Effector memory CD4-positive, alpha-beta T cell (primary cell): ENCODE data around the gene KLRF2.

Experiments used
- DNase-seq, 3 donors: peaks; one replicate each; pipeline ENCODE4 v3.0.0-alpha.2; 2020
- H3K27ac ChIP-seq: 2 replicates; pipeline ENCODE4 v1.7.0; 2013; ENCODE audit warnings: mild to moderate bottlenecking, low read length, moderate library complexity; ENCODE audit not compliant: insufficient read depth, poor library complexity, severe bottlenecking
- H3K27me3 ChIP-seq: replicated peaks from 2 replicates; pipeline ENCODE4 v1.7.0; 2013; ENCODE audit warnings: mild to moderate bottlenecking, low read length; ENCODE audit not compliant: insufficient read depth, control insufficient read depth, poor library complexity, severe bottlenecking
- H3K36me3 ChIP-seq: 2 replicates; pipeline ENCODE4 v1.7.0; 2013; ENCODE audit warnings: mild to moderate bottlenecking, low read length, moderate library complexity; ENCODE audit not compliant: control insufficient read depth, insufficient read depth
- H3K4me1 ChIP-seq: 2 replicates; pipeline ENCODE4 v1.7.0; 2013; ENCODE audit warnings: low read length, mild to moderate bottlenecking; ENCODE audit not compliant: control insufficient read depth, insufficient read depth, poor library complexity, severe bottlenecking
- H3K4me3 ChIP-seq: 2 replicates; pipeline ENCODE4 v1.7.0; 2013; ENCODE audit warnings: low read length, low read depth, mild to moderate bottlenecking; ENCODE audit not compliant: insufficient read depth, poor library complexity, severe bottlenecking
- H3K9me3 ChIP-seq: 2 replicates; pipeline ENCODE4 v1.7.0; 2013; ENCODE audit warnings: mild to moderate bottlenecking, low read length, moderate library complexity; ENCODE audit not compliant: control insufficient read depth
- total RNA-seq, 3 donors: gene quantifications; one replicate each; lab custom pipeline; 2026; lab: John Stamatoyannopoulos, UW

Gene KLRF2
- total RNA-seq = 0 reads per million in 3 donors

GRCh38 chr12:9881246-9881645 lies at the start of gene KLRF2:
Gene KLRF2, plus strand, starts transcription at chr12:9881489. Its CDS starts 107 bp downstream, at chr12:9881596.
- H3K9me3 ChIP-seq = no peaks in the 10 kb centered on the region
- no peak within 1 kb of the TSS for H3K4me3 ChIP-seq
- no peaks in the 10 kb centered on the region for H3K36me3 ChIP-seq
- no peaks in the 10 kb centered on the region for H3K4me1 ChIP-seq
- no peak for DNase-seq
- H3K27me3 ChIP-seq = no peaks in the 10 kb centered on the region
- H3K27ac ChIP-seq = no peak within 1 kb of the TSS

GRCh38 chr12:9831720-9832119 lies 49.6 kb upstream of the KLRF2 start:
- Histone ChIP-seq H3K36me3 (no peaks in the 10 kb centered on the region), H3K4me3 (no peak overlapping the region), H3K4me1 (no peaks in the 10 kb centered on the region), H3K9me3 (no peaks in the 10 kb centered on the region), H3K27ac (no peak overlapping the region), H3K27me3 (no peaks in the 10 kb centered on the region)
- DNase-seq = no peak

DNA sequence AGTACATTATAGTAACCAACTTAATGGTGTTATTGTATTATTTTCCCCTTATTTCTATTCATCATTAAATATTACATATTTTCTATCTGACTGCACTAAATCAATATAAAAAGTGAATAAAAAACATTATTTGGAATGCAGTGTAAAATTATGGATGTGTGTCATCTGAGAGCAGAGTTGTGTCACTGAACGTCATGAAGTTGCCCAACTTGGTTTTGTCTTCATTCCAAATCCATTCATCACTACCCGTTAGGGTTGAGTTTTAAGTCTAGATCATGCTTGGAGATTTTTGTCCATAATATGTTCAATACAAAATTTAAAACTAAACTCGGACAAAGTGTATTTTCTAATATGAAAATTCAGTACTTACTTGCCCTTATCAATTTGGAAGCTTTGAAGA lies 37.9 kb upstream of the KLRF2 start:
- H3K27ac ChIP-seq = no peak overlapping the region
- DNase-seq = no peak
- H3K4me1 ChIP-seq = no peaks in the 10 kb centered on the region
- H3K36me3 ChIP-seq = no peaks in the 10 kb centered on the region
- H3K4me3 ChIP-seq = no peak overlapping the region
- no peaks in the 10 kb centered on the region for H3K9me3 ChIP-seq
- H3K27me3 ChIP-seq = no peaks in the 10 kb centered on the region

GRCh38 chr12:9848899-9849298 lies 32.4 kb upstream of the KLRF2 start:
- H3K4me1 ChIP-seq = no peaks in the 10 kb centered on the region
- no peak for DNase-seq
- H3K9me3 ChIP-seq = no peaks in the 10 kb centered on the region
- H3K27ac ChIP-seq = no peak overlapping the region
- H3K36me3 ChIP-seq = peaks cover 24% of the 10 kb centered on the region
- no peaks in the 10 kb centered on the region for H3K27me3 ChIP-seq
- no peak overlapping the region for H3K4me3 ChIP-seq

- Histone ChIP-seq H3K9me3 (no peaks in the 10 kb centered on the region), H3K27ac (no peak overlapping the region), H3K36me3 (peaks cover 42% of the 10 kb centered on the region), H3K4me1 (no peaks in the 10 kb centered on the region), H3K4me3 (no peak overlapping the region), H3K27me3 (no peaks in the 10 kb centered on the region)
- no peak for DNase-seq
Measured at GRCh38 chr12:9851050-9851449, 30.2 kb upstream of the KLRF2 start.

- H3K36me3 ChIP-seq = peaks cover 51% of the 10 kb centered on the region
- H3K4me3 ChIP-seq = no peak overlapping the region
- H3K4me1 ChIP-seq = no peaks in the 10 kb centered on the region
- no peaks in the 10 kb centered on the region for H3K9me3 ChIP-seq
- H3K27ac ChIP-seq = no peak overlapping the region
- DNase-seq = no peak
- no peaks in the 10 kb centered on the region for H3K27me3 ChIP-seq
Measured at GRCh38 chr12:9851927-9852326, 29.4 kb upstream of the KLRF2 start.

GRCh38 chr12:9856151-9856550 lies 25.1 kb upstream of the KLRF2 start:
- Histone ChIP-seq H3K27ac (no peak overlapping the region), H3K4me3 (no peak overlapping the region), H3K27me3 (no peaks in the 10 kb centered on the region), H3K36me3 (peaks cover 60% of the 10 kb centered on the region), H3K4me1 (no peaks in the 10 kb centered on the region), H3K9me3 (no peaks in the 10 kb centered on the region)
- DNase-seq = no peak

DNA sequence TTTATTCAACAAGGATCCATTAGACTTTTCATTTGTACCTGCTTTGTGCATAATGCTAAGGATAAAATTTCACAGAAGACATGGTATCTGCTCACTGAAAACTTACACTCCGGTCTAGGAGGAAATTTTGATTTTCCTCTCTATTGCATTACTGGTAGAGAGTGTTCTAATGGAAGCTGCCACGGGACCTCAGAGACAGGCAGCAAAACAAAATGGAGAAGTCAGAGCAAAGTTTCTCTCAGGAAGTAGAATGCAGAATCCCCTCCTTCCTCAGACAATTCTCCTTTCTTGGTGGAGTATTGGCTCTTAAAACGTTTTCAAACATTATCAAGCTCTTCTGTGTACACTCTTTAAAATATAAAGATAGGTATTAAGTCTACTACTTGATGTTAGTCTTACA lies 24.4 kb upstream of the KLRF2 start:
- H3K36me3 ChIP-seq = peaks cover 56% of the 10 kb centered on the region
- no peak overlapping the region for H3K27ac ChIP-seq
- no peak for DNase-seq
- no peaks in the 10 kb centered on the region for H3K4me1 ChIP-seq
- H3K4me3 ChIP-seq = no peak overlapping the region
- H3K9me3 ChIP-seq = no peaks in the 10 kb centered on the region
- H3K27me3 ChIP-seq = no peaks in the 10 kb centered on the region

DNA sequence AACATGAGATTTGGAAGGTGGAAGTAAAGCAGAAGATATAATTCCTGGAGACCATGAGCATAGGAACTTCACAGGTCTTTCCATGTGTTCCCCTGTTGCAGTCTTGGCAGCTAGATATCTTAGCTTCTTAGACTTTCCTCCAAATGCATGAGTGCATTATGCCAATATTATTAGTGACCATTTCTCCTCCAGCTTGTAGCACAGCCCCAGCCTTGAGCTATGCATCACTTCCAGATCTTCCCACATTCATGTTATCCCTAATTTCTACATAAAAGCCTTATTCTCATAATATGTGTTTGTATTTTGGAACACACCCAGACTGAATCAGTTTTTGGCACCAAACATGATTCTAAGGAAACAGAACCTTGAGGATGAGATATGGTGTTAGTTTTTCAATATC lies 23.2 kb upstream of the KLRF2 start:
- no peak overlapping the region for H3K27ac ChIP-seq
- H3K36me3 ChIP-seq = peaks cover 44% of the 10 kb centered on the region
- H3K4me1 ChIP-seq = no peaks in the 10 kb centered on the region
- H3K4me3 ChIP-seq = no peak overlapping the region
- no peaks in the 10 kb centered on the region for H3K9me3 ChIP-seq
- no peaks in the 10 kb centered on the region for H3K27me3 ChIP-seq
- DNase-seq = no peak

DNA sequence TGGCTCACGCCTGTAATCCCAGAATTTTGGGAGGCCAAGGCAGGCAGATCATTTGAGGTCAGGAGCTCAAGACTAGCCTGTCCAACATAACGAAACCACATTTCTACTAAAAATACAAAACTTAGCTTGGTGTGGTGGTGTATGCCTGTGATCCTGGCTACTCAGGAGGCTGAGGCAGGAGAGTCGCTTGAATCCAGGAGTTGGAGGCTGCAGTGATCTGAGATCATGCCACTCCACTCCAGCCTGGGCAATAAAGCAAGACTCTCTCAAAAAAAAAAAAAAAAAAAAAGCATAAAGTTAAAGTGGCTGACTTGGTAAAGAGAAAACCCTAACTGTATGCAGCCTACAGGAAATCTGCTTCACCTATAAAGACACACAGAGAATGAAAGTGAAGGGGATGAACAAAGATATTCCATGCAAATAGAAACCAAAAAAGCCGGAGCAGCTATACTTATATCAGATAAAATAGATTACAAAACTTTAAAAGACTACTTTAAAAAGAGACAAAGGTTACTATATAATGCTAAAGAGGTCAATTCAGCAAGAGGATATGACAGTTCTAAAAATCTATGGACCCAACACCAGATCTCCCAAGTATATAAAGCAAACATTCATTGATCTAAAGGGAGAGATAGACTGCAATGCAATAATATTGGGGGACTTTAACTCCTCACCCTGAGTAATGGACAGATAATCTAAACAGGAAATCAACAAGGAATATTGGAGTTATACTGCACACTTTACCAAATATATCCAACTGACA lies 16.2 kb upstream of the KLRF2 start:
- peak overlapping the region; percentile 54 for H3K27ac ChIP-seq
- H3K27me3 ChIP-seq = no peaks in the 10 kb centered on the region
- no peak for DNase-seq
- no peaks in the 10 kb centered on the region for H3K36me3 ChIP-seq
- no peaks in the 10 kb centered on the region for H3K9me3 ChIP-seq
- peak overlapping the region; percentile 75 for H3K4me3 ChIP-seq
- no peaks in the 10 kb centered on the region for H3K4me1 ChIP-seq
